Endodermal cell (in vitro differentiated cells): ENCODE data around the gene LCN2. TPM values are rescaled to one million over a fixed set of nuclear protein-coding genes. Genes with fewer than 3 reads are reported as not detected.
A peak's percentile ranks its signal among the peaks of the same experiment; 100 is the strongest.

ENCODE experiments used
- DNase-seq: peaks from one replicate; pipeline ENCODE4 v3.0.0-alpha.2; 2017
- H3K27ac ChIP-seq: 2 replicates; pipeline ENCODE4 v1.5.1; 2013; ENCODE audit warnings: mild to moderate bottlenecking, low read depth, low read length, moderate library complexity
- H3K27me3 ChIP-seq: 2 replicates; pipeline ENCODE4 v1.6.1; 2013; ENCODE audit warnings: mild to moderate bottlenecking, low read length, moderate library complexity; ENCODE audit not compliant: insufficient read depth, control insufficient read depth, poor library complexity, severe bottlenecking
- H3K36me3 ChIP-seq: 2 replicates; pipeline ENCODE4 v1.7.0; 2013; ENCODE audit warnings: mild to moderate bottlenecking, low read length, moderate library complexity; ENCODE audit not compliant: control insufficient read depth, insufficient read depth
- H3K4me1 ChIP-seq: one replicate; pipeline ENCODE4 v1.7.0; 2013; ENCODE audit warnings: low read length; ENCODE audit not compliant: control insufficient read depth, insufficient read depth
- H3K4me3 ChIP-seq: 2 replicates; pipeline ENCODE4 v1.5.1; 2013; ENCODE audit warnings: mild to moderate bottlenecking, low read length, moderate library complexity
- H3K9ac ChIP-seq: 2 replicates; pipeline ENCODE4 v1.6.1; 2013; ENCODE audit warnings: mild to moderate bottlenecking, low read length, moderate library complexity; ENCODE audit not compliant: poor library complexity, severe bottlenecking; ENCODE audit errors: extremely low read depth
- H3K9me3 ChIP-seq: 2 replicates; pipeline ENCODE4 v1.6.1; 2013; ENCODE audit warnings: mild to moderate bottlenecking, low read length, moderate library complexity; ENCODE audit not compliant: control insufficient read depth
- H3K27ac Mint-ChIP-seq: 2 replicates; pipeline ENCODE4 v1.8.0; 2020; ENCODE audit warnings: mixed read lengths
- H3K27me3 Mint-ChIP-seq: 2 replicates; pipeline ENCODE4 v1.8.0; 2021; ENCODE audit warnings: mild to moderate bottlenecking, mixed read lengths; ENCODE audit not compliant: insufficient read depth
- H3K36me3 Mint-ChIP-seq: 2 replicates; pipeline ENCODE4 v1.8.0; 2020; ENCODE audit warnings: low read depth, mixed read lengths
- H3K4me1 Mint-ChIP-seq: 2 replicates; pipeline ENCODE4 v1.8.0; 2020; ENCODE audit warnings: mixed read lengths
- H3K4me3 Mint-ChIP-seq: 2 replicates; pipeline ENCODE4 v1.8.0; 2020; ENCODE audit warnings: mild to moderate bottlenecking, moderate library complexity, mixed read lengths
- H3K9me3 Mint-ChIP-seq: 2 replicates; pipeline ENCODE4 v1.8.0; 2020; ENCODE audit warnings: mild to moderate bottlenecking, mixed read lengths
- WGBS, 2 experiments: methylation state at CpG; one replicate each; pipeline versions ENCODE4 v1.1.5 to v1.1.7; 2013; ENCODE audit warnings: missing lambda C conversion rate in 2 of 2, mixed read lengths in 1 of 2; ENCODE audit not compliant: insufficient coverage in 1 of 2, insufficient read length in 1 of 2; 5-methylcytosine and 5-hydroxymethylcytosine counted together
- total RNA-seq, 2 donors: library from RNA; stranded (reverse); fragmentation: NEBNext Ultra II Directional in 1 of 2; extraction: Animal tissue kit (Norgen Biotek cat#: 25700) in 1 of 2; gene quantifications; 2 replicates in 1 of 2; 3 replicates in 1 of 2; pipeline ENCODE4 v1.2.1, GENCODE V29; 2021
- TF ChIP-seq, protein P1 (sequence below): fragments of 200-600 bp; sonication (generic); conservative IDR thresholded peaks from 2 replicates; pipeline ENCODE4 v1.5.0; 2021; ENCODE audit warnings: antibody characterized with exemption, mild to moderate bottlenecking

The LCN2 gene
- total RNA-seq, 2 donors from 2014 or later = not detected

DNA sequence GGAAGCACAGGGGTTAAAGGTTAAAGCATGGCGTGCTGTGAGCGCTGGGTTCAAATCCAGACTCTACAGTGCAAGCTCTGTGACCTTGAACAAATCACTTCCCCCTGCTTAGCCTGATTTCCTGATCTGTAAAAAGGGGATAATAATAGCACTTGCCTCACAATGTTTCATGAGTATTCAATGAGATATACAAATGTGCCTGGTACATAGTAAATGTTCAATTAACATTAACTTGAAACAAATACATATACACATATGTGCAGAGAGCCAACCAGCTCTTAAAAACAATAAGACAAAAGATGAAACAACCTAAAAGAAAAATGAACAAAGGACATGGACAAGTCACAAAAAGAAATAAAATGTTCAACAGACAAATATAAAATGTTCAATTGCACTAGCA lies 38.1 kb downstream of the LCN2 start:
- Histone ChIP-seq H3K36me3 (peaks cover 55% of the 10 kb centered on the region), H3K27me3 (no peaks in the 10 kb centered on the region), H3K9ac (no peak overlapping the region), H3K4me3 (no peak overlapping the region), H3K27ac (no peak overlapping the region), H3K4me1 (no peaks in the 10 kb centered on the region), H3K9me3 (no peaks in the 10 kb centered on the region)
- TF ChIP-seq, protein P1, sequence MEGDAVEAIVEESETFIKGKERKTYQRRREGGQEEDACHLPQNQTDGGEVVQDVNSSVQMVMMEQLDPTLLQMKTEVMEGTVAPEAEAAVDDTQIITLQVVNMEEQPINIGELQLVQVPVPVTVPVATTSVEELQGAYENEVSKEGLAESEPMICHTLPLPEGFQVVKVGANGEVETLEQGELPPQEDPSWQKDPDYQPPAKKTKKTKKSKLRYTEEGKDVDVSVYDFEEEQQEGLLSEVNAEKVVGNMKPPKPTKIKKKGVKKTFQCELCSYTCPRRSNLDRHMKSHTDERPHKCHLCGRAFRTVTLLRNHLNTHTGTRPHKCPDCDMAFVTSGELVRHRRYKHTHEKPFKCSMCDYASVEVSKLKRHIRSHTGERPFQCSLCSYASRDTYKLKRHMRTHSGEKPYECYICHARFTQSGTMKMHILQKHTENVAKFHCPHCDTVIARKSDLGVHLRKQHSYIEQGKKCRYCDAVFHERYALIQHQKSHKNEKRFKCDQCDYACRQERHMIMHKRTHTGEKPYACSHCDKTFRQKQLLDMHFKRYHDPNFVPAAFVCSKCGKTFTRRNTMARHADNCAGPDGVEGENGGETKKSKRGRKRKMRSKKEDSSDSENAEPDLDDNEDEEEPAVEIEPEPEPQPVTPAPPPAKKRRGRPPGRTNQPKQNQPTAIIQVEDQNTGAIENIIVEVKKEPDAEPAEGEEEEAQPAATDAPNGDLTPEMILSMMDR = no peak
- no peak for DNase-seq
- Mint-ChIP-seq H3K27ac (no peak overlapping the region), H3K36me3 (peaks cover 57% of the 10 kb centered on the region), H3K9me3 (peaks cover 1% of the 10 kb centered on the region), H3K4me3 (no peak overlapping the region), H3K27me3 (no peaks in the 10 kb centered on the region), H3K4me1 (peaks cover 12% of the 10 kb centered on the region)
- WGBS, 2 experiments = 93 to 100% methylated on average over 2 of the region's 2 CpGs

DNA sequence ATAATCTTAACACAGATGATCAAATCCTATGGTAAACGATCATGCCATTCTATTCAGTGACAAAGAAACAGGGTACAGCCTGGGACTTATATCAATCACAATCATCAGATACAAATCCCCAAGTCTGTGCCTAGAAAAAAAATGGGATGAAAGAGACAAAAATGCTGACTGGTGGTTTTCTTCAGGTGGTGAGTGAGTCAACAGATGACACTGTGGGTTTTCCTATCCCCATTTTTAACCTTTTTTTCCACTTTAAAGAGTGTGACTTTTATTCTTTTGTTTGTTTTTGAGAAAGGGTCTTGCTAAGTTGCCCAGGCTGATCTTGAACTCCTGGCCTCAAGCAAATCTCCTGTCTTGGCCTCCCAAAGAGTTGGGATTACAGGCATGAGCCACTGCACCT lies 39.0 kb downstream of the LCN2 start:
- no peak overlapping the region for H3K4me3 Mint-ChIP-seq

DNA sequence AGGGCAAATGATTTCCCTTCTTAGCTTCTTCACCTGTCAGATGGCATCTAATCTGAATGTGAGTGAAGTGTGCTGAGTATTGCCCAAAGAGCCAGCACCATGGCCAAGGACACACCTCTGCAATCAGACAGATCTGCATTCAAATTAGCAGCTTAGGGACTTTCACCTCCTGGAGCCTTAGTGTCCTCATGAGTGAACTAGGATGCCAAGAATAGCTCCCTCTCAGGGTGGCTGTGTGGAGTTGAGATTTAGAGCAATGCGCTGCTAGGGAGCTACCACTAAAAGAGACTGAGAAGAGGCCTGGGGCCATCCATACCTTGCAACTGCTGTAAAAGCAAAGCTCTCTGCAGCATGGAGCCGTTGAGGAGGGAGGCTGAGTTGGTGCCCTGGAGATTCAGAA lies 40.8 kb downstream of the LCN2 start:
- DNase-seq = no peak
- Histone ChIP-seq H3K27ac (no peak overlapping the region), H3K27me3 (no peaks in the 10 kb centered on the region), H3K4me1 (no peaks in the 10 kb centered on the region), H3K9me3 (no peaks in the 10 kb centered on the region), H3K4me3 (peak overlapping the region; percentile 90), H3K9ac (no peak overlapping the region), H3K36me3 (peaks cover 34% of the 10 kb centered on the region)
- Mint-ChIP-seq H3K9me3 (no peaks in the 10 kb centered on the region), H3K4me3 (peak overlapping the region; percentile 90), H3K4me1 (peaks cover 12% of the 10 kb centered on the region), H3K27me3 (no peaks in the 10 kb centered on the region), H3K36me3 (peaks cover 37% of the 10 kb centered on the region), H3K27ac (no peak overlapping the region)
- WGBS, 2 experiments = 95% methylated on average over 2 of the region's 2 CpGs; no CpG with 5 or more reads in 1 of the 2 experiments
- TF ChIP-seq, protein P1 = peak; percentile 31

More for the DNA sequence above, 39.0 kb downstream of the LCN2 start:
- Mint-ChIP-seq H3K27ac (no peak overlapping the region), H3K9me3 (no peaks in the 10 kb centered on the region), H3K4me1 (peaks cover 12% of the 10 kb centered on the region), H3K36me3 (peaks cover 48% of the 10 kb centered on the region), H3K27me3 (no peaks in the 10 kb centered on the region)
- no peak overlapping the region for H3K4me3 ChIP-seq
- TF ChIP-seq, protein P1 = no peak
- H3K27ac ChIP-seq = no peak overlapping the region
- WGBS, 2 experiments = 93% methylated on average over 1 of the region's 1 CpG; no CpG with 5 or more reads in 1 of the 2 experiments
- no peak for DNase-seq
- no peak overlapping the region for H3K9ac ChIP-seq
- peaks cover 46% of the 10 kb centered on the region for H3K36me3 ChIP-seq
- no peaks in the 10 kb centered on the region for H3K9me3 ChIP-seq
- H3K4me1 ChIP-seq = no peaks in the 10 kb centered on the region
- H3K27me3 ChIP-seq = no peaks in the 10 kb centered on the region
